Raji (cell line): Measurements from ENCODE around the gene CDKAL1.

ENCODE experiments used
- POLR2A ChIP-seq: IDR thresholded peaks from 2 replicates; pipeline ENCODE4 v1.6.1; 2011; ENCODE audit warnings: low read depth, low read length, control low read depth; ENCODE audit not compliant: insufficient read depth

The CDKAL1 gene

GRCh38 chr6:20915626-20916025 is 381.4 kb downstream of the CDKAL1 start:
- no peak for TF ChIP-seq POLR2A

GRCh38 chr6:20916086-20916485 is 381.8 kb downstream of the CDKAL1 start:
- no peak for TF ChIP-seq POLR2A

- no peak for TF ChIP-seq POLR2A
Measured at GRCh38 chr6:20918868-20919267, 384.6 kb downstream of the CDKAL1 start.

GRCh38 chr6:20919677-20920385 is 385.6 kb downstream of the CDKAL1 start:
- no peak for TF ChIP-seq POLR2A

GRCh38 chr6:20921578-20921977 is 387.3 kb downstream of the CDKAL1 start:
- no peak for TF ChIP-seq POLR2A

GRCh38 chr6:20922743-20923142 is 388.5 kb downstream of the CDKAL1 start:
- TF ChIP-seq POLR2A: no peak

GRCh38 chr6:20924911-20925543 is 390.8 kb downstream of the CDKAL1 start:
- no peak for TF ChIP-seq POLR2A

GRCh38 chr6:20927130-20927860 is 393.0 kb downstream of the CDKAL1 start:
- no peak for TF ChIP-seq POLR2A

- TF ChIP-seq POLR2A: no peak
Measured at GRCh38 chr6:20929283-20929682, 395.0 kb downstream of the CDKAL1 start.

GRCh38 chr6:20931093-20931492 is 396.8 kb downstream of the CDKAL1 start:
- no peak for TF ChIP-seq POLR2A

GRCh38 chr6:20931772-20932171 is 397.5 kb downstream of the CDKAL1 start:
- TF ChIP-seq POLR2A: no peak

- no peak for TF ChIP-seq POLR2A
Measured at GRCh38 chr6:20932284-20932683, 398.0 kb downstream of the CDKAL1 start.

GRCh38 chr6:20933057-20933788 is 399.0 kb downstream of the CDKAL1 start:
- no peak for TF ChIP-seq POLR2A

GRCh38 chr6:20936949-20937348 is 402.7 kb downstream of the CDKAL1 start:
- no peak for TF ChIP-seq POLR2A

GRCh38 chr6:20939161-20939775 is 405.0 kb downstream of the CDKAL1 start:
- TF ChIP-seq POLR2A: no peak
